RWPE2 (cell line): Measurements from ENCODE around the gene OR1L8.
"Not testable (repeated sequence)": the region's sequence is repeated elsewhere in the genome, so short reads cannot be mapped to it uniquely, and the experiment has no call there.

Experiments
- ATAC-seq: fragments of 200-7000 bp; cut with Tn5 transposase; 3 replicates; pipeline ENCODE4 v1.9.1; 2021; ENCODE audit warnings: low read depth
- DNase-seq: peaks from one replicate; pipeline ENCODE4 v3.0.0-alpha.2; 2020; ENCODE audit warnings: low spot score
- H3K27ac ChIP-seq: fragments of 450-650 bp; 2 replicates; pipeline ENCODE4 v1.5.1; 2017; ENCODE audit warnings: mild to moderate bottlenecking; ENCODE audit not compliant: poor library complexity, severe bottlenecking
- H3K27me3 ChIP-seq: fragments of 250-450 bp; sonication (Bioruptor Pico); 2 replicates; pipeline ENCODE4 v1.5.1; 2021; ENCODE audit warnings: mild to moderate bottlenecking, moderate library complexity; ENCODE audit not compliant: insufficient read depth, poor library complexity, severe bottlenecking
- H3K36me3 ChIP-seq: fragments of 250-450 bp; sonication (Bioruptor Pico); 2 replicates; pipeline ENCODE4 v1.5.1; 2020; ENCODE audit warnings: low read depth, mild to moderate bottlenecking, moderate library complexity
- H3K4me1 ChIP-seq: fragments of 250-450 bp; sonication (Bioruptor Pico); 2 replicates; pipeline ENCODE4 v1.5.1; 2021; ENCODE audit warnings: mild to moderate bottlenecking, moderate library complexity; ENCODE audit not compliant: insufficient read depth, poor library complexity, severe bottlenecking
- H3K4me3 ChIP-seq: fragments of 250-450 bp; sonication (Bioruptor Pico); 2 replicates; pipeline ENCODE4 v1.5.1; 2021; ENCODE audit warnings: mild to moderate bottlenecking, moderate library complexity; ENCODE audit not compliant: severe bottlenecking
- H3K9me3 ChIP-seq: fragments of 250-450 bp; sonication (Bioruptor Pico); 2 replicates; pipeline ENCODE4 v1.5.1; 2021; ENCODE audit warnings: mild to moderate bottlenecking, moderate library complexity; ENCODE audit not compliant: severe bottlenecking
- CTCF ChIP-seq: fragments of 450-650 bp; IDR thresholded peaks from one replicate; pipeline ENCODE4 v1.5.1; 2017; ENCODE audit warnings: mild to moderate bottlenecking, moderate library complexity; ENCODE audit not compliant: poor library complexity, severe bottlenecking

OR1L8 gene

GRCh38 chr9:122583284-122583683 is at the start of gene OR1L8:
TSS of gene OR1L8 (minus strand) at chr9:122583384. CDS start at chr9:122568477, 14,907 bp downstream.
- not testable (repeated sequence) for DNase-seq, H3K4me3 ChIP-seq, H3K27me3 ChIP-seq, H3K27ac ChIP-seq, H3K9me3 ChIP-seq, ATAC-seq, H3K4me1 ChIP-seq, H3K36me3 ChIP-seq

- Histone ChIP-seq H3K27me3 (peaks cover 4% of the 10 kb centered on the region), H3K4me3 (no peak overlapping the region), H3K27ac (no peak overlapping the region), H3K4me1 (no peaks in the 10 kb centered on the region), H3K9me3 (no peaks in the 10 kb centered on the region), H3K36me3 (no peaks in the 10 kb centered on the region)
- no peak for DNase-seq
- no peak for ATAC-seq
- no peak for TF ChIP-seq CTCF
Observed at GRCh38 chr9:122619996-122620395, 36.8 kb upstream of the OR1L8 start.

- DNase-seq: no peak
- TF ChIP-seq CTCF: no peak
- H3K27ac ChIP-seq: no peak within 1 kb of the TSS
- ATAC-seq: no peak
- H3K4me1 ChIP-seq: no peaks in the 10 kb centered on the region
- peaks cover 3% of the 10 kb centered on the region for H3K27me3 ChIP-seq
- H3K9me3 ChIP-seq: no peaks in the 10 kb centered on the region
- no peaks in the 10 kb centered on the region for H3K36me3 ChIP-seq
- no peak within 1 kb of the TSS for H3K4me3 ChIP-seq
Observed at GRCh38 chr9:122614362-122614761, 31.2 kb upstream of the OR1L8 start, which contains the start of gene OR1Q1. TSS of gene OR1Q1 (plus strand) at chr9:122614738. CDS start at chr9:122614738, 0 bp downstream.

- ATAC-seq (no peak), DNase-seq (no peak)
- peaks cover 7% of the 10 kb centered on the region for H3K27me3 ChIP-seq
- H3K9me3 ChIP-seq: no peaks in the 10 kb centered on the region
- H3K4me3 ChIP-seq: no peak overlapping the region
- no peaks in the 10 kb centered on the region for H3K4me1 ChIP-seq
- no peaks in the 10 kb centered on the region for H3K36me3 ChIP-seq
- no peak overlapping the region for H3K27ac ChIP-seq
- TF ChIP-seq CTCF: no peak
Observed at GRCh38 chr9:122609804-122610203, 26.6 kb upstream of the OR1L8 start.

GRCh38 chr9:122606587-122606986 is 23.4 kb upstream of the OR1L8 start:
- Histone ChIP-seq H3K36me3 (no peaks in the 10 kb centered on the region), H3K9me3 (no peaks in the 10 kb centered on the region), H3K27ac (no peak overlapping the region), H3K4me1 (no peaks in the 10 kb centered on the region), H3K27me3 (peaks cover 4% of the 10 kb centered on the region), H3K4me3 (no peak overlapping the region)
- no peak for TF ChIP-seq CTCF
- ATAC-seq (no peak), DNase-seq (no peak)
